Measurements from ENCODE around the gene CDK13.

Gene CDK13

GRCh38 chr7:39950473-39951225, 593 bp downstream of the CDK13 start:
- DNase-seq, result peak; percentile 43

- DNase-seq, result peak; percentile 73
These were observed 1.5 kb downstream of the CDK13 start for GRCh38 chr7:39951226-39952194.

- no peak for DNase-seq
These were observed 2.3 kb downstream of the CDK13 start for GRCh38 chr7:39952374-39952773.

GRCh38 chr7:39952803-39953202, 2.7 kb downstream of the CDK13 start:
- no peak for DNase-seq

GRCh38 chr7:39954694-39955093, 4.6 kb downstream of the CDK13 start:
- no peak for DNase-seq

- DNase-seq, result no peak
These were observed 8.0 kb downstream of the CDK13 start for GRCh38 chr7:39958038-39958437.

- DNase-seq, result no peak
These were observed 17.5 kb downstream of the CDK13 start for GRCh38 chr7:39967406-39968161.

GRCh38 chr7:39969431-39969830, 19.4 kb downstream of the CDK13 start:
- no peak for DNase-seq

GRCh38 chr7:39971924-39972323, 21.9 kb downstream of the CDK13 start:
- DNase-seq, result no peak

- no peak for DNase-seq
These were observed 23.7 kb downstream of the CDK13 start for GRCh38 chr7:39973801-39974200.

GRCh38 chr7:39978230-39978934, 28.3 kb downstream of the CDK13 start:
- DNase-seq, result no peak

- no peak for DNase-seq
These were observed 29.5 kb downstream of the CDK13 start for GRCh38 chr7:39979406-39980073.

- DNase-seq, result no peak
These were observed 35.4 kb downstream of the CDK13 start for GRCh38 chr7:39985398-39985918.

GRCh38 chr7:39987641-39988347, 37.7 kb downstream of the CDK13 start:
- DNase-seq, result no peak

GRCh38 chr7:40000734-40001315, 50.8 kb downstream of the CDK13 start:
- DNase-seq, result no peak

- no peak for DNase-seq
These were observed 51.6 kb downstream of the CDK13 start for GRCh38 chr7:40001649-40002048.

GRCh38 chr7:40003597-40003996, 53.5 kb downstream of the CDK13 start:
- no peak for DNase-seq

GRCh38 chr7:40008223-40008815, 58.3 kb downstream of the CDK13 start:
- no peak for DNase-seq

GRCh38 chr7:40009301-40009700, 59.2 kb downstream of the CDK13 start:
- no peak for DNase-seq

- DNase-seq, result no peak
These were observed 64.3 kb downstream of the CDK13 start for GRCh38 chr7:40014376-40014775.
